Right atrium auricular region (tissue), 2 donors: ENCODE data around the gene NCOA5. TPM values are rescaled to one million over a fixed set of nuclear protein-coding genes. Genes with fewer than 3 reads are reported as not detected.

Source experiments
- DNase-seq: peaks from one replicate; pipeline ENCODE4 v3.0.0-alpha.2; 2019; ENCODE audit warnings: low spot score
- H3K27ac ChIP-seq, 2 donors: fragments of 200-600 bp; sonication (generic); 1 replicate in 1 of 2; 2 replicates in 1 of 2; pipeline ENCODE4 v1.5.1; 2016 to 2019
- H3K27me3 ChIP-seq, 2 donors: fragments of 200-600 bp; sonication (generic); one replicate each; pipeline versions ENCODE4 v1.5.1 to v1.6.0; 2017 to 2019
- H3K36me3 ChIP-seq: fragments of 200-600 bp; sonication (generic); one replicate; pipeline ENCODE4 v1.5.1; 2016
- H3K4me1 ChIP-seq, 2 donors: fragments of 200-600 bp; sonication (generic); one replicate each; pipeline versions ENCODE4 v1.5.1 to v1.6.0; 2017 to 2019
- H3K4me3 ChIP-seq, 2 donors: fragments of 200-600 bp; sonication (generic); 1 replicate in 1 of 2; 2 replicates in 1 of 2; pipeline ENCODE4 v1.5.1; 2017 to 2019; ENCODE audit warnings: mild to moderate bottlenecking in 1 of 2, moderate library complexity in 1 of 2
- H3K9me3 ChIP-seq, 2 donors: fragments of 200-600 bp; sonication (generic); one replicate each; pipeline ENCODE4 v1.5.1; 2019
- total RNA-seq, 2 donors: library from RNA; depleted of rRNA; stranded (reverse); fragments of >200 nt; gene quantifications; one replicate each; pipeline ENCODE4 v1.1.0, GENCODE V29; 2016
- TF ChIP-seq, protein P1 (sequence below), 2 donors: fragments of 200-600 bp; sonication (generic); IDR thresholded peaks; one replicate each; pipeline ENCODE4 v1.5.1; 2019; ENCODE audit warnings: antibody characterized with exemption in 2 of 2

NCOA5 gene
- total RNA-seq, 2 donors from 2014 or later, result 17.8 to 23.3 TPM

DNA sequence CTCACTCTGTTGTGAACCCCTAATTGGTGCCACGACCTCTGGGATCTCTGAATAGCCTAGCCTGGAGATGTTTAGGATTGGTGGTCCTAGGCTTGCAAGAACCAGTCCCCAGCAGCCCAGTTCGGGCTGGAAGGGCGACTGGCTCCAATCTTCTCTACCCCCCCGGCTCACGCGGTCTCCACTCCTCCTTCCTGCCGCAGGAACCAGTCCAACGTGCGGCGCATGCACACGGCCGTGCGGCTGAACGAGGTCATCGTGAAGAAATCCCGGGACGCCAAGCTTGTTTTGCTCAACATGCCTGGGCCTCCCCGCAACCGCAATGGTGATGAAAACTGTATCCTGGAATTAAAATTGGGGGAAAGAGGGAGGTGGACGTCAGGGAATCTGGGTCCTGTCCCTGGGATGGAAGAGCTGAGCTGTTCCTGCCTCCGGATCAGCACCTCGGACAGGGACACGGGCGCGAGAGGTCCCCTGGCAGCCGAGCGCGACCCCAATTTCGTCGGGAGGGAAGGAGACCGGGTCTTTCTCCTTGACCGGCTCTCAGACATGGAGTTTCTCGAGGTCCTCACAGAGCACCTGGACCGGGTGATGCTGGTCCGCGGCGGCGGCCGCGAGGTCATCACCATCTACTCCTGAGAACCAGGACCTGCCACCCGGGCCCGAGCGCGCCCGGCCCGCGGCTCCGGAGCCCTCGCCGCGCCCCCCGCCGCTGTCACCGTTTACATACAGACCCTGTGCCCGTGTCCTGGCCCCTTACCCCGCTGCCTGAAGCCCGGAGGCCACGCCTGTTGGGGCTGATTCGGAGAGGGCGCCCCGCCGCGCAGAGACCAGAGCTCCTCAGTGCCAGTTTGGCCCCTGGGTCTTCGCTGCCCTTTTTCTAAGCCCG is 32.5 kb downstream of the NCOA5 start:
- H3K36me3 ChIP-seq, result peaks cover 21% of the 10 kb centered on the region
- H3K4me1 ChIP-seq, result peaks cover 3 to 39% of the 10 kb centered on the region in 2 donors
- peak overlapping the region in 1 of 2 donors; percentile 32 for H3K4me3 ChIP-seq
- peak; percentile 55 for DNase-seq
- H3K27me3 ChIP-seq, result no peaks in the 10 kb centered on the region
- H3K27ac ChIP-seq, result no peak overlapping the region
- TF ChIP-seq, protein P1, sequence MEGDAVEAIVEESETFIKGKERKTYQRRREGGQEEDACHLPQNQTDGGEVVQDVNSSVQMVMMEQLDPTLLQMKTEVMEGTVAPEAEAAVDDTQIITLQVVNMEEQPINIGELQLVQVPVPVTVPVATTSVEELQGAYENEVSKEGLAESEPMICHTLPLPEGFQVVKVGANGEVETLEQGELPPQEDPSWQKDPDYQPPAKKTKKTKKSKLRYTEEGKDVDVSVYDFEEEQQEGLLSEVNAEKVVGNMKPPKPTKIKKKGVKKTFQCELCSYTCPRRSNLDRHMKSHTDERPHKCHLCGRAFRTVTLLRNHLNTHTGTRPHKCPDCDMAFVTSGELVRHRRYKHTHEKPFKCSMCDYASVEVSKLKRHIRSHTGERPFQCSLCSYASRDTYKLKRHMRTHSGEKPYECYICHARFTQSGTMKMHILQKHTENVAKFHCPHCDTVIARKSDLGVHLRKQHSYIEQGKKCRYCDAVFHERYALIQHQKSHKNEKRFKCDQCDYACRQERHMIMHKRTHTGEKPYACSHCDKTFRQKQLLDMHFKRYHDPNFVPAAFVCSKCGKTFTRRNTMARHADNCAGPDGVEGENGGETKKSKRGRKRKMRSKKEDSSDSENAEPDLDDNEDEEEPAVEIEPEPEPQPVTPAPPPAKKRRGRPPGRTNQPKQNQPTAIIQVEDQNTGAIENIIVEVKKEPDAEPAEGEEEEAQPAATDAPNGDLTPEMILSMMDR (IDR thresholded peaks at IDR 0.05), result no peak
- H3K9me3 ChIP-seq, result no peaks in the 10 kb centered on the region

DNA sequence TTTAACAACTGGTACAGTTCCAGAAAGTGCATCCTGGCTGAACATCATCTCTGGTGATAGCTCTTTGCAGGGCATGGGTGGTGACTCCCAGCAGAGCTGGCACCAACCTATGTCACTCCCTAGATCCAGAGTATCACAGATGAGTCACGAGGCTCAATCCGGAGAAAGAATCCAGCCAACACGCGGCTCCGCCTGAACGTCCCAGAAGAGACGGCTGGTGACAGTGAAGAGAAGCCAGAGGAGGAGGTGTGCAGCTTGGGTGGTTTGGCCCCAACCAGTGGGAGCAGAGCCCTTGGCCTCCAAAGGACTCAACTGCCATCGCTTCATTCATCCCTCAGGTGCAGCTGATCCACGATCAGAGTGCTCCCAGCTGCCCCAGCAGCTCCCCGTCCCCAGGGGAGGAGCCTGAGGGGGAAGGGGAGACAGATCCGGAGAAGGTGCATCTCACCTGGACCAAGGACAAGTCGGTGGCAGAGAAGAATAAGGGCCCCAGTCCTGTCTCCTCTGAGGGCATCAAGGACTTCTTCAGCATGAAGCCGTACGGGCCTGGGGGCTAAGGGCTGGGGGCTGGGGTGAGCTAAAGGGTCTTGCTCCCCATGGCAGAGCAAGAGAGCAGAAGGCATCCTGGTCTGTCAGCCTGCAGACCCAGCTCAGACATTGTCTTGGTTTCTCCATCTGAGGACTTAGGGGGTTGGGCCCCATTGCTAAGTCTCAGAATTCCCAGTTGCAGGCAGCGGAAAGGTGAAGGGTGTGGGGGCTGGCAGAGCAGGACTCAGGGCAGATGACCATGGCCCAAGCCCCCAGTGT is 33.5 kb downstream of the NCOA5 start:
- no peaks in the 10 kb centered on the region for H3K9me3 ChIP-seq
- H3K27ac ChIP-seq, result no peak overlapping the region
- H3K4me1 ChIP-seq, result peaks cover 3 to 33% of the 10 kb centered on the region in 2 donors
- peak; percentile 32 for DNase-seq
- TF ChIP-seq, protein P1 (IDR thresholded peaks at IDR 0.05), result no peak
- no peaks in the 10 kb centered on the region for H3K27me3 ChIP-seq
- peaks cover 11% of the 10 kb centered on the region for H3K36me3 ChIP-seq
- no peak overlapping the region for H3K4me3 ChIP-seq

DNA sequence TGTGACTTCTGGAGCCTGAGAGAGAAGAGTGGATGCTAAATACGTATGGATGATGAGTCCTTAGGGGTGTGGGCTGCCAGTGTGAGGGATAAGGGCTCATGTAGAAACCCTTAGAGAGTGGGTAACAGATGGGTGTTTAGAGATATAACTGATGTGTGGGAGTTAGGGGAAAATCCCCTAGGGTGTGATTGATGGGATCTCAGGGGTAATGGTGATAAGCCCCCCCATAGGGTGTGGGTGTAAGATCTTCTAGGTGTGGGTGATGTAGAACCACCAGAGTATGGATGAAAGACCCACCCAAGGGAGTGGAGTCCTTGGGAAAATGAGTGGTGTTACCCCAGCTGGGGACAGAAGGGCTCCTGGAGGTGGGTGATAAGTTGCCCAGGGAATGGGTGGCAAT is 34.5 kb downstream of the NCOA5 start:
- peaks cover 1% of the 10 kb centered on the region for H3K36me3 ChIP-seq
- TF ChIP-seq, protein P1 (IDR thresholded peaks at IDR 0.05), result no peak
- no peak for DNase-seq
- peaks cover 3 to 25% of the 10 kb centered on the region in 2 donors for H3K4me1 ChIP-seq
- H3K27me3 ChIP-seq, result no peaks in the 10 kb centered on the region
- no peaks in the 10 kb centered on the region for H3K9me3 ChIP-seq
- H3K27ac ChIP-seq, result no peak overlapping the region
- H3K4me3 ChIP-seq, result no peak overlapping the region

DNA sequence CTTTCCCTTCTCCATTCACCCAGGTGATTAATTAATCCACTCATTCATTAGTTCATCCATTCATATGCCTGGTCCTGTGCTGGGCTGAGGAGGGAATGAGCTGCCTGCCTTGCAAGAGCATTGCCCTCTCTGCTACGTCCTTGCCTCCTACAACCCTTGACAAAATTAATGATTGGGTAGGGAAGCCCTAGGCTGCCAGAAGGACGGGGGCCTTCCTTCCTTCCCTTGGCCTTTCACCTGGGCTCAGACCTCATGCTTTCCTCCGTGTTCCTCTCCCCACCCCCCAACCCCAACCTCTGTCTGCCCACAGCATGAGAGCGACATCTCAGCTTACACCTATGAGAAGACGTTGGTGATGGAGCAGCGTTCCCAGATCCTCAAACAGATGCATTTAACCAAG is 35.2 kb downstream of the NCOA5 start:
- no peaks in the 10 kb centered on the region for H3K36me3 ChIP-seq
- H3K4me1 ChIP-seq, result peaks cover 3 to 20% of the 10 kb centered on the region in 2 donors
- H3K27ac ChIP-seq, result no peak overlapping the region
- H3K27me3 ChIP-seq, result no peaks in the 10 kb centered on the region
- TF ChIP-seq, protein P1 (IDR thresholded peaks at IDR 0.05), result no peak
- no peaks in the 10 kb centered on the region for H3K9me3 ChIP-seq
- H3K4me3 ChIP-seq, result no peak overlapping the region
- DNase-seq, result no peak

DNA sequence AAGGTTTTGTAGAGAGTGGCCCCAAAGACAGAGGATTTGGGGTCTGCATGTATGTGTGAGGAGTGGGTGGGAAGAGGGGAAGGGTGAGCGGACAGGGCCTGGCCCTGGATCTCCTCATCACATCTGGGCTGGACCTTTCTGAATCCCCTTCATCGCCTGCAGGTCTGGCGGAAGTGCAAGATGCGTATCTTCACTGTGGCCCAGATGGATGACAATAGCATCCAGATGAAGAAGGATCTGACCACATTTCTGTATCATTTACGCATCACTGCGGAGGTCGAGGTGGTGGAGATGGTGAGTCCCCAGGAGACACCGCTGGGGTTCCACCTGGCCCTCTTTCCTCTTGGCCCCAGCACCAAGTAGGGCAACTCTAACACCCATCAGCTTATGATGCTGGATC is 36.3 kb downstream of the NCOA5 start:
- no peak overlapping the region for H3K27ac ChIP-seq
- TF ChIP-seq, protein P1 (IDR thresholded peaks at IDR 0.05), result no peak
- no peaks in the 10 kb centered on the region for H3K27me3 ChIP-seq
- no peaks in the 10 kb centered on the region for H3K9me3 ChIP-seq
- H3K4me1 ChIP-seq, result peaks cover 0 to 12% of the 10 kb centered on the region in 2 donors
- no peak overlapping the region for H3K4me3 ChIP-seq
- H3K36me3 ChIP-seq, result no peaks in the 10 kb centered on the region
- no peak for DNase-seq
